HG03354 (cell line): ENCODE results near the gene RFTN2.
"Not testable (repeated sequence)": the region's sequence is repeated elsewhere in the genome, so short reads cannot be mapped to it uniquely, and the experiment has no call there.

Experiments used
- ATAC-seq: cut with Tn5 transposase; IDR thresholded peaks from one replicate; pipeline ENCODE4 v1.9.1; 2021; ENCODE audit warnings: mild to moderate bottlenecking; ENCODE audit not compliant: unreplicated experiment, poor library complexity, severe bottlenecking

The RFTN2 gene

GRCh38 chr2:197677056-197677455 lies 1.7 kb upstream of the RFTN2 start:
- ATAC-seq = no peak

- no peak for ATAC-seq
Observed at GRCh38 chr2:197675711-197676188, 363 bp upstream of the RFTN2 start.

- no peak for ATAC-seq
Observed at GRCh38 chr2:197674591-197674990, 796 bp downstream of the RFTN2 start.

GRCh38 chr2:197674060-197674459 lies 1.3 kb downstream of the RFTN2 start:
- ATAC-seq = no peak

DNA sequence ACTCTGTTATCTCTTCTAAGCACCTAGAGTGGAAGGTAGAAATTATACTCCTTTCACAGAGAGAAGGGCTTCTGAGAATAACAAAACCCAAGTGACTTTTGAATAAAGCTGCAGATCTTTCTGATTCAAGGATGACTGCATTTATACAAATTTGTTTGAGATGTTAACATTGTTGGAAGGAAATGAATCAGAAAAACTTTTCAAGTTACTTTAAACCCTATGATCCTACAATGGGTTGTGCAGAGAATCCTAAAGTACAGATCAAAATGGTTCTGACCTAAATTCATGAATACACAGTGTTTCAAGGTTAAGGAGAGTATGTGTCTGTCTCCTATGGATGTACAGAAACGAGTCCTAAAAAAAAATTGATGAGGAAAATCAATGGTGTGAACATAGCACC lies 1.8 kb downstream of the RFTN2 start:
- no peak for ATAC-seq

DNA sequence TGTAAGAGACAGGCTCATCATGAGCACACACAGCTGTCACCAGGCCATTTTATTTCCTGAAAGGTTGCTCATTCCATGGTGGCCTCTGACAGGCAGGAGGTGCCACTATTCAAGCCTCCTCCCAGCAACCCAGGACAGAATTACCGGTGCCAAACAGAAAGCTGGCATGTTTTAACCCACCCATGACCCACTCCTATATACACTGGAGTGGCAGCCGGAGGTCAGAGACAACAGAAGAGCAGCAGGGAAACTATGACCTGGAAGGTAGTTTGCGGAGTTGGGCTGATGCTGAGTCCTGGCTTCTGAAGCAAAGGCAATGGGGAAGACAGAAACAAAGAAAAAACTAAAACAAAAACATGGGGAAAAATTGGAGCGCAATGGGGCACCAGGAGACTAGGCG lies 2.3 kb downstream of the RFTN2 start:
- no peak for ATAC-seq

GRCh38 chr2:197672371-197672893 lies 3.0 kb downstream of the RFTN2 start:
- no peak for ATAC-seq

DNA sequence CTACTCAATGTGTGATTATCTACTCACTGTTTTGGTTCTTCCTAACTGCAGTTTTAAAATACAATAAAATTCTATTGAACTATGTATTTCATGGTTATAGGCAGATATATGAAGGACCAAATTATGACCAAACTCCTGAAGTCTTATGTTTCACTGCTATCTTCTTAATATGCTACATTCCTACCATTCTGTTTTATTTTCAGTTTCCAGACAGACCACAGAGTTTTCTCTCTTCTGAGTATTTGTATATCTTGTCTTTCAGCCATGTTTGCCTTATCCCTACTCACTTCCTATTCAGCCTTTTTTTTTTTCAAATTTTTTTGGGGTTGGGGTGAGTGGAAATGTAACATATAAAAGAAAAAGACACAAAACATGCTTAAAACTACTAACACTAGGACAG lies 6.3 kb downstream of the RFTN2 start:
- ATAC-seq = peak; percentile 49

DNA sequence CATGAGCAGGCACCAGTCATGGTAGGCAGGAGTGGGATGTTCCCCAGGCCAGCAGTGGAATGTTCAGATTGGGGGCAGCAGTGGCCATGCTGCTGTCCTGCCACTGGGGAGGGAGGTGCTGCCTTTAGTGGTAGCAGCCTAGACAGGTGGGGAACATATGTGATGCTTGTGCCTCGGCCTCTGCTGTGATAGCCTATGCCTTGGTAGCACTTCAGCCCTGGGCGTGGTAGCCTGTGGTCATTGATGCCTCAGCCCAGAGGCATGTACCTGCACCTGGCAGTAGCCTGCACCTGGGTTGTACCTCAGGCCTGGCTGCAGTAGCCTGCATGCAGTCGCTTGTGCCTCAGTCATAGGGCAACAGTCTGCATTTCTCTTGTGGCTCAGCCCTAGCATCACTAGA lies 7.1 kb downstream of the RFTN2 start:
- ATAC-seq = no peak

DNA sequence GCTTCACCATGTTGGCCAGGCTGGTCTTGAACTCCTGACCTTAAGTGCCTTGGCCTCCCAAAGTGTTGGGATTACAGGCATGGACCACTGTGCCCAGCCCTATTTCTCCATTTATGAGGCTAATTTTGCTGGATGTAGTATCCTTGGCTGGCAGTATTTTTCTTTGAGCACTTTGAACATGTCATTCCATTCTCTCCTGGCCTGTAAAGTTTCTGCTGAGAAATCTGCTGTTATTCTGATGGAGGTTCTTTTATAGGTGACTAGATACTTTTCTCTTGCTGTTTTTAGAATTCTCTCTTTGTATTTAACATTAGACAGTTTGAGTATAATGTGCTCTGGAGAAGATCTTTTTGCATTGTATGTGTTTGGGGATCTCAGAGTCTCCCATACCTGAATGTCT lies 9.1 kb downstream of the RFTN2 start:
- no peak for ATAC-seq

GRCh38 chr2:197661626-197662025 lies 13.8 kb downstream of the RFTN2 start:
- ATAC-seq = no peak

DNA sequence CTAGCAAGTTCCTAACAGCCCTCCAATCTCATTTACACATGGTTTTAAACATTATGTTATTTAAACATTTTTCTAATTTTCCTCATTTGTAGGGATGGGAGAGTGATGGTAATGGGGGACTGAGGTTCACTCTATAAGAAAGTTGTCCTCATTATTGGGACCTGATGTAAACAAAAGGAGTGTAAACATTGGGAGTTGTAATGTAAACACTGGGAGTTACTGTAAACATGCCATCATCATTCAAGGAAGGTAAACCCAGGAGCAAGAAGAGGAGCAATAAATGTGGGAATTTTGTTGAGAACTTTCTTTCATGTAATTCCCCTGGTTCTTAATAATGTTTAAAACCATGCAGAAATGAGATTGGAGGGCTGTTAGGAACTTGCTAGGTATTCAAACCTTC lies 17.8 kb downstream of the RFTN2 start:
- no peak for ATAC-seq

GRCh38 chr2:197647961-197648690 lies 27.3 kb downstream of the RFTN2 start:
- ATAC-seq = no peak

GRCh38 chr2:197641666-197642065 lies 33.7 kb downstream of the RFTN2 start:
- ATAC-seq = no peak

GRCh38 chr2:197640571-197641122 lies 34.7 kb downstream of the RFTN2 start:
- not testable (repeated sequence) for ATAC-seq

- ATAC-seq = no peak
Observed at GRCh38 chr2:197633109-197633657, 42.2 kb downstream of the RFTN2 start.

DNA sequence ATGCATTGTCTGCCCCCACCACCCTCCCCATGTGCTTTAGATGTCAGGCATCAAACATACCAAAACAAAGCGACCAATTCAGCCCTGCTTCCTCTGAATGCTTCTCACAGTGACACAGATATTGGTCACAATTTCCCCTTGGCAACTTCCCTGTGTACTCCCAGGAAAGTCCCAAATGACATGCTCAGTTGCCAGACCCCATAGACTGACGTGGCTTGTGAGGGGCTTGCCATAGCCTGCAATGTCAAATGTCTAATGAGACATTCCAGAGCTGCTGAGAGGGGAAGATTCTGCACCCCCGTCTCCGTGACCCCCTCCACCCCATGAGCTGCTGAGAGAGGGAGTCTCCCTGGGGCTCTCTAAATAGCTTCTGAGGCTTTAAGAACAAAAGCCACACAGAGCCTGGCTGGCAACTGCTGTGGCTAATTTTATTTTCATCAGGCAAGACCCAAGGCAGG lies 47.3 kb downstream of the RFTN2 start:
- peak; percentile 70 for ATAC-seq

DNA sequence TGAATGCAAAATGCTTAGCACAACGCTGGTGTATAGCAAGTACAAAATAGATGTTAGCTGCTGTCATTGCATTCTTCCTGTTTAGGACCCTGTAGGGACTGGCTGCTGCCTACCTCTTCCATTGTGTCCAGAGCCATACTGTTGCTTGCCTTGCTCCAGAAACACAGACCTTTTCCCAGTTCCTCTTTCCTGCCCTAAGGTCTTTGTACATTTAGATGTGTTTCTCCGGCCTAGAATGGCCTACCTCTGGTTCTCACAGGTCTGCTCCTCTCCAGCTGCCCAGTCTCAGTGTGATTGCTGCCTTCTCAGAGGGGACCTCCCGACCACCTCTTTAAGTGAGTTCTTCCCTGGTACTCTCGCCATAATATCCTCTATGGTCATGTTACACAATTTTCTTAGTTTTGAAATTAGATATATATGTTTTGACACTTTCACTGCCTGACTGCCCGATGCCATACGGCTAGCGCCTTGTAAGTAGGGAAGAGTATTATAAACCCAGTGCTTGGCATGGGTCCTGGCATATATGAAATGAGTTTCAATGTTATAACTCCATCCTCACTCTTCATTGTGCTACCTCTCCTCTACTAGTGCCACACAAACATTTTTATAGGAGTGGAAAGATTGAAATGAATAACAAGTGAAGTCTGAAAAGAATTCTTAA lies 48.3 kb downstream of the RFTN2 start:
- ATAC-seq = no peak

- ATAC-seq = no peak
Observed at GRCh38 chr2:197620133-197620532, 55.3 kb downstream of the RFTN2 start.

DNA sequence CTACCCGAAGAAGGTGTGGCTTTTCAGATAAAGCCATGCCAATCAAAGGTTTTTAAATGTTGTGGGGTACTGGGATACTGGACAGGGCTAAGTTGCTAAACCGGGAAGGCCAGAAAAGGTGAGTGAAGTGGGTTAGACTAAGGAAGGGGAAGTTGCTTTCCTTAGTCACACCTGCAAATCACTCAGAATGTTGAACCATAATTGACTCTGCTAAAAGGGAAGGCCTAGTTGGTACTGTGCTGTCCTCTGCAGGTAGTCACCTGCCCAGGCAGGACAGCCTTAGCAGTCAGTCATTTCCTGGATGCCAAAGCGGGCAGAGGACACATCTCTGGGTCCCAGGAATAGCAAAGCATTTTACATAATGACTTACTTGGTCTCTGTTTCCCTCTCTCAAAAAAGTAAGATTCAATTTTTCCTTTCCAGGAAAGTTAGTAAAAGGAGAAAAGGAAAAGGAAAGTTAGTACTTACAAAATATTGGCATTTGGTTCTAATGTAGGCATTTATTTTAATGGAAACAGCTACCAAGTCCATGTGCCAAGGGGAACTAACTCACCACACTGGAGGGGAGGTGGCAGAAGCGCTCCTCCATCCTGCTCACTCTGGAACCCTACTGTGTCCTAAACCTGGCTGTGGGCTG lies 60.3 kb downstream of the RFTN2 start:
- peak; percentile 49 for ATAC-seq
